ENCODE results near the gene FOSL2.
A peak's percentile ranks its signal among the peaks of the same experiment; 100 is the strongest.

Gene FOSL2

GRCh38 chr2:28374331-28374730 is 18.3 kb upstream of the FOSL2 start:
- DNase-seq (ENCODE audit: low read depth in 2 of 2) = no peak

GRCh38 chr2:28375236-28375635 is 17.4 kb upstream of the FOSL2 start:
- no peak for DNase-seq (ENCODE audit: low read depth in 2 of 2)

GRCh38 chr2:28375742-28376631 is 16.7 kb upstream of the FOSL2 start:
- DNase-seq (ENCODE audit: low read depth in 2 of 2) = no peak

- no peak for DNase-seq (ENCODE audit: low read depth in 2 of 2)
Observed at GRCh38 chr2:28377195-28377816, 15.4 kb upstream of the FOSL2 start.

GRCh38 chr2:28377984-28378678 is 14.5 kb upstream of the FOSL2 start:
- no peak for DNase-seq (ENCODE audit: low read depth in 2 of 2)

GRCh38 chr2:28378679-28379584 is 13.7 kb upstream of the FOSL2 start:
- DNase-seq (ENCODE audit: low read depth in 2 of 2) = no peak

- no peak for DNase-seq (ENCODE audit: low read depth in 2 of 2)
Observed at GRCh38 chr2:28380219-28380618, 12.4 kb upstream of the FOSL2 start.

GRCh38 chr2:28381225-28382180 is 11.2 kb upstream of the FOSL2 start:
- no peak for DNase-seq (ENCODE audit: low read depth in 2 of 2)

GRCh38 chr2:28382755-28383154 is 9.9 kb upstream of the FOSL2 start:
- DNase-seq (ENCODE audit: low read depth in 2 of 2) = no peak

GRCh38 chr2:28387082-28387960 is 5.3 kb upstream of the FOSL2 start:
- DNase-seq (ENCODE audit: low read depth in 2 of 2) = no peak

- no peak for DNase-seq (ENCODE audit: low read depth in 2 of 2)
Observed at GRCh38 chr2:28389399-28390240, 3.0 kb upstream of the FOSL2 start.

GRCh38 chr2:28390241-28390745 is 2.4 kb upstream of the FOSL2 start:
- DNase-seq (ENCODE audit: low read depth in 2 of 2) = peak; percentile 90 to 91

GRCh38 chr2:28390746-28391563 is 1.7 kb upstream of the FOSL2 start:
- no peak for DNase-seq (ENCODE audit: low read depth in 2 of 2)

- DNase-seq (ENCODE audit: low read depth in 2 of 2) = peak; percentile 50 to 55
Observed at GRCh38 chr2:28391564-28392296, 928 bp upstream of the FOSL2 start.

GRCh38 chr2:28393114-28393836 is 617 bp downstream of the FOSL2 start:
- DNase-seq (ENCODE audit: low read depth in 2 of 2) = peak; percentile 49 to 56

- DNase-seq (ENCODE audit: low read depth in 2 of 2) = no peak
Observed at GRCh38 chr2:28394331-28394877, 1.7 kb downstream of the FOSL2 start.
